Measurements from ENCODE around the gene EEF1AKMT4. TPM values are rescaled to one million over a fixed set of nuclear protein-coding genes. Genes with fewer than 3 reads are reported as not detected.

Gene EEF1AKMT4
- total RNA-seq, 1 donor from 2014 or later = 14.0 TPM

- DNase-seq (ENCODE audit: low read depth) (no peak), FAIRE-seq (no peak)
- TF ChIP-seq CTCF (IDR thresholded peaks at IDR 0.05; ENCODE audit: insufficient read depth, low read length, severe bottlenecking) = no peak
- peaks cover 19% of the 10 kb centered on the region for H3K27me3 ChIP-seq (ENCODE audit: control insufficient read depth, insufficient read depth, low read length)
- H3K36me3 ChIP-seq (ENCODE audit: control insufficient read depth, insufficient read depth, low read length) = no peaks in the 10 kb centered on the region
- no peak overlapping the region for H3K4me3 ChIP-seq (ENCODE audit: low read depth, low read length)
Observed at GRCh38 chr3:184272269-184272668, 22.8 kb downstream of the EEF1AKMT4 start.

- TF ChIP-seq CTCF (IDR thresholded peaks at IDR 0.05; ENCODE audit: insufficient read depth, low read length, severe bottlenecking) = no peak
- Histone ChIP-seq H3K27me3 (ENCODE audit: control insufficient read depth, insufficient read depth, low read length) (peaks cover 20% of the 10 kb centered on the region), H3K36me3 (ENCODE audit: control insufficient read depth, insufficient read depth, low read length) (no peaks in the 10 kb centered on the region), H3K4me3 (ENCODE audit: low read depth, low read length) (no peak overlapping the region)
- FAIRE-seq (no peak), DNase-seq (ENCODE audit: low read depth) (no peak)
Observed at GRCh38 chr3:184275381-184275701, 25.9 kb downstream of the EEF1AKMT4 start.

- no peak for TF ChIP-seq CTCF (IDR thresholded peaks at IDR 0.05; ENCODE audit: insufficient read depth, low read length, severe bottlenecking)
- H3K4me3 ChIP-seq (ENCODE audit: low read depth, low read length) = no peak within 1 kb of the TSS
- FAIRE-seq (no peak), DNase-seq (ENCODE audit: low read depth) (no peak)
- no peaks in the 10 kb centered on the region for H3K36me3 ChIP-seq (ENCODE audit: control insufficient read depth, insufficient read depth, low read length)
- H3K27me3 ChIP-seq (ENCODE audit: control insufficient read depth, insufficient read depth, low read length) = peaks cover 20% of the 10 kb centered on the region
Observed at GRCh38 chr3:184275961-184276910, 26.8 kb downstream of the EEF1AKMT4 start, which contains the start of gene ECE2. Gene ECE2 (plus strand): TSS chr3:184276022. CDS start chr3:184276154, 132 bp downstream.

- DNase-seq (ENCODE audit: low read depth) (no peak), FAIRE-seq (no peak)
- Histone ChIP-seq H3K27me3 (ENCODE audit: control insufficient read depth, insufficient read depth, low read length) (peaks cover 20% of the 10 kb centered on the region), H3K4me3 (ENCODE audit: low read depth, low read length) (no peak overlapping the region), H3K36me3 (ENCODE audit: control insufficient read depth, insufficient read depth, low read length) (no peaks in the 10 kb centered on the region)
- no peak for TF ChIP-seq CTCF (IDR thresholded peaks at IDR 0.05; ENCODE audit: insufficient read depth, low read length, severe bottlenecking)
Observed at GRCh38 chr3:184277366-184277765, 27.9 kb downstream of the EEF1AKMT4 start.

- Histone ChIP-seq H3K27me3 (ENCODE audit: control insufficient read depth, insufficient read depth, low read length) (peaks cover 4% of the 10 kb centered on the region), H3K36me3 (ENCODE audit: control insufficient read depth, insufficient read depth, low read length) (no peaks in the 10 kb centered on the region), H3K4me3 (ENCODE audit: low read depth, low read length) (no peak overlapping the region)
- TF ChIP-seq CTCF (IDR thresholded peaks at IDR 0.05; ENCODE audit: insufficient read depth, low read length, severe bottlenecking) = no peak
- FAIRE-seq = no peak
- no peak for DNase-seq (ENCODE audit: low read depth)
Observed at GRCh38 chr3:184282941-184283340, 33.5 kb downstream of the EEF1AKMT4 start.
